OCI-LY1 (cell line): ENCODE results near the gene ANKRD40CL.
"Not testable (repeated sequence)": the region's sequence is repeated elsewhere in the genome, so short reads cannot be mapped to it uniquely, and the experiment has no call there.

Source experiments
- H2AFZ ChIP-seq: fragments of 200-600 bp; sonication (generic), shearing (Covaris generic); 2 replicates; pipeline ENCODE4 v1.6.0; 2014; ENCODE audit warnings: antibody characterized with exemption, mild to moderate bottlenecking, low read length
- H3F3A ChIP-seq: fragments of 200-600 bp; sonication (generic), shearing (Covaris generic); 2 replicates; pipeline ENCODE4 v1.6.0; 2014; ENCODE audit warnings: mild to moderate bottlenecking, antibody characterized with exemption, low read length, moderate library complexity; ENCODE audit not compliant: insufficient read depth
- H3K27ac ChIP-seq: fragments of 200-600 bp; sonication (generic); 2 replicates; pipeline ENCODE4 v1.5.1; 2014; ENCODE audit warnings: low read length, mixed run types, mild to moderate bottlenecking, low read depth; ENCODE audit not compliant: poor library complexity, severe bottlenecking
- H3K27me3 ChIP-seq: fragments of 200-600 bp; sonication (generic); 2 replicates; pipeline ENCODE4 v1.6.0; 2014; ENCODE audit warnings: antibody characterized with exemption, mild to moderate bottlenecking, low read length, moderate library complexity; ENCODE audit not compliant: insufficient read depth
- H3K36me3 ChIP-seq: fragments of 200-600 bp; sonication (generic); 2 replicates; pipeline ENCODE4 v1.6.1; 2014; ENCODE audit warnings: mild to moderate bottlenecking, antibody characterized with exemption, low read length, moderate library complexity, mixed read lengths; ENCODE audit not compliant: insufficient read depth
- H3K4me1 ChIP-seq: fragments of 200-600 bp; sonication (generic); 2 replicates; pipeline ENCODE4 v1.5.1; 2014; ENCODE audit warnings: mild to moderate bottlenecking, low read length, moderate library complexity; ENCODE audit not compliant: insufficient read depth, severe bottlenecking
- H3K4me2 ChIP-seq: fragments of 200-600 bp; sonication (generic), shearing (Covaris generic); 2 replicates; pipeline ENCODE4 v1.6.1; 2014; ENCODE audit warnings: low read length
- H3K4me3 ChIP-seq: fragments of 200-600 bp; sonication (generic); 2 replicates; pipeline ENCODE4 v1.5.1; 2014; ENCODE audit warnings: low read length, low read depth, mild to moderate bottlenecking, mixed read lengths; ENCODE audit not compliant: poor library complexity, severe bottlenecking
- H3K79me2 ChIP-seq: fragments of 200-600 bp; shearing (Covaris generic); 2 replicates; pipeline ENCODE4 v1.6.1; 2016; ENCODE audit warnings: mixed run types, low read length, mixed read lengths; ENCODE audit not compliant: insufficient read depth
- H3K9ac ChIP-seq: fragments of 200-600 bp; sonication (generic), shearing (Covaris generic); 2 replicates; pipeline ENCODE4 v1.6.1; 2014; ENCODE audit warnings: mild to moderate bottlenecking, low read length, mixed read lengths
- H3K9me2 ChIP-seq: fragments of 200-600 bp; sonication (generic), shearing (Covaris generic); 2 replicates; pipeline ENCODE4 v1.6.1; 2014; ENCODE audit warnings: low read depth, mild to moderate bottlenecking, low read length, mixed read lengths
- H3K9me3 ChIP-seq: fragments of 200-600 bp; shearing (Covaris generic); 2 replicates; pipeline ENCODE4 v1.6.1; 2014; ENCODE audit warnings: low read length, mixed read lengths
- H4K20me1 ChIP-seq: fragments of 200-600 bp; sonication (generic), shearing (Covaris generic); 2 replicates; pipeline ENCODE4 v1.6.0; 2016; ENCODE audit warnings: mild to moderate bottlenecking, low read length; ENCODE audit not compliant: insufficient read depth
- EZH2 ChIP-seq: fragments of 200-600 bp; sonication (generic), shearing (Covaris generic); IDR thresholded peaks from 2 replicates; pipeline ENCODE4 v1.8.0; 2017; ENCODE audit warnings: borderline replicate concordance, mixed run types, mild to moderate bottlenecking, antibody characterized with exemption, low read length, moderate library complexity, mixed read lengths
- TF ChIP-seq, protein P1 (sequence below): fragments of 200-600 bp; sonication (generic), shearing (Covaris generic); IDR thresholded peaks from 2 replicates; pipeline ENCODE4 v1.5.1; 2017; ENCODE audit warnings: mild to moderate bottlenecking, antibody characterized with exemption, low read length, moderate library complexity, mixed read lengths

Gene ANKRD40CL

GRCh38 chr17:50728881-50729765 lies 38.2 kb downstream of the ANKRD40CL start:
- peaks cover 23% of the 10 kb centered on the region for H3K4me1 ChIP-seq

GRCh38 chr17:50728112-50728429 lies 39.2 kb downstream of the ANKRD40CL start:
- no peak overlapping the region for H3K4me2 ChIP-seq
- H3K27ac ChIP-seq, result no peak overlapping the region
- 0 out of 2 replicates have a peak, but pooled peaks cover 5% of the 10 kb centered on the region for H4K20me1 ChIP-seq

More at GRCh38 chr17:50728881-50729765, 38.2 kb downstream of the ANKRD40CL start:
- no peak overlapping the region for H3K4me3 ChIP-seq
- H3K79me2 ChIP-seq, result peaks cover 100% of the 10 kb centered on the region
- no peak overlapping the region for H3K4me2 ChIP-seq
- TF ChIP-seq, protein P1, sequence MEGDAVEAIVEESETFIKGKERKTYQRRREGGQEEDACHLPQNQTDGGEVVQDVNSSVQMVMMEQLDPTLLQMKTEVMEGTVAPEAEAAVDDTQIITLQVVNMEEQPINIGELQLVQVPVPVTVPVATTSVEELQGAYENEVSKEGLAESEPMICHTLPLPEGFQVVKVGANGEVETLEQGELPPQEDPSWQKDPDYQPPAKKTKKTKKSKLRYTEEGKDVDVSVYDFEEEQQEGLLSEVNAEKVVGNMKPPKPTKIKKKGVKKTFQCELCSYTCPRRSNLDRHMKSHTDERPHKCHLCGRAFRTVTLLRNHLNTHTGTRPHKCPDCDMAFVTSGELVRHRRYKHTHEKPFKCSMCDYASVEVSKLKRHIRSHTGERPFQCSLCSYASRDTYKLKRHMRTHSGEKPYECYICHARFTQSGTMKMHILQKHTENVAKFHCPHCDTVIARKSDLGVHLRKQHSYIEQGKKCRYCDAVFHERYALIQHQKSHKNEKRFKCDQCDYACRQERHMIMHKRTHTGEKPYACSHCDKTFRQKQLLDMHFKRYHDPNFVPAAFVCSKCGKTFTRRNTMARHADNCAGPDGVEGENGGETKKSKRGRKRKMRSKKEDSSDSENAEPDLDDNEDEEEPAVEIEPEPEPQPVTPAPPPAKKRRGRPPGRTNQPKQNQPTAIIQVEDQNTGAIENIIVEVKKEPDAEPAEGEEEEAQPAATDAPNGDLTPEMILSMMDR, result no peak
- TF ChIP-seq EZH2, result no peak
- peaks cover 53% of the 10 kb centered on the region for H3K36me3 ChIP-seq
- no peak overlapping the region for H2AFZ ChIP-seq
- no peaks in the 10 kb centered on the region for H3F3A ChIP-seq
- H3K9ac ChIP-seq, result no peak overlapping the region
- H3K27me3 ChIP-seq, result no peaks in the 10 kb centered on the region
- H3K9me3 ChIP-seq, result no peaks in the 10 kb centered on the region
- no peaks in the 10 kb centered on the region; the same call in 1 of the 2 replicates for H4K20me1 ChIP-seq
- H3K27ac ChIP-seq, result no peak overlapping the region
- no peaks in the 10 kb centered on the region for H3K9me2 ChIP-seq

GRCh38 chr17:50725769-50726655 lies 41.3 kb downstream of the ANKRD40CL start:
- H3K4me3 ChIP-seq, result no peak overlapping the region
- H3K27me3 ChIP-seq, result no peaks in the 10 kb centered on the region
- H3F3A ChIP-seq, result no peaks in the 10 kb centered on the region
- H3K79me2 ChIP-seq, result peaks cover 100% of the 10 kb centered on the region
- TF ChIP-seq, protein P1, result no peak
- TF ChIP-seq EZH2, result no peak
- no peaks in the 10 kb centered on the region for H3K9me2 ChIP-seq
- H3K9me3 ChIP-seq, result no peaks in the 10 kb centered on the region
- H2AFZ ChIP-seq, result no peak overlapping the region
- H3K27ac ChIP-seq, result no peak overlapping the region
- peaks cover 56% of the 10 kb centered on the region for H3K36me3 ChIP-seq
- peaks cover 51% of the 10 kb centered on the region for H3K4me1 ChIP-seq
- H4K20me1 ChIP-seq, result 0 out of 2 replicates have a peak, but pooled peaks cover 7% of the 10 kb centered on the region
- no peak overlapping the region for H3K9ac ChIP-seq
- H3K4me2 ChIP-seq, result 0 out of 2 replicates have a peak overlapping the region, but pooled peaks have one; percentile 16

More at GRCh38 chr17:50728112-50728429, 39.2 kb downstream of the ANKRD40CL start:
- Histone ChIP-seq H3K79me2 (peaks cover 100% of the 10 kb centered on the region), H3K9me2 (no peaks in the 10 kb centered on the region), H3K4me3 (no peak overlapping the region), H3K36me3 (peaks cover 57% of the 10 kb centered on the region), H3K4me1 (peaks cover 34% of the 10 kb centered on the region), H3K27me3 (no peaks in the 10 kb centered on the region), H3K9me3 (no peaks in the 10 kb centered on the region), H3K9ac (no peak overlapping the region), H2AFZ (no peak overlapping the region), H3F3A (no peaks in the 10 kb centered on the region)
- TF ChIP-seq, protein P1, result no peak
- TF ChIP-seq EZH2, result no peak

- H3F3A ChIP-seq, H3K4me2 ChIP-seq, H3K27ac ChIP-seq, H3K9me3 ChIP-seq, H3K9me2 ChIP-seq, H3K27me3 ChIP-seq, H4K20me1 ChIP-seq, H2AFZ ChIP-seq, H3K4me3 ChIP-seq, H3K9ac ChIP-seq: not testable (repeated sequence)
- Histone ChIP-seq H3K4me1 (peaks cover 51% of the 10 kb centered on the region), H3K36me3 (peaks cover 57% of the 10 kb centered on the region), H3K79me2 (peaks cover 100% of the 10 kb centered on the region)
Observed at GRCh38 chr17:50724622-50725021, 42.7 kb downstream of the ANKRD40CL start.
